ENCODE data around the gene KPNA4. TPM values are rescaled to one million over a fixed set of nuclear protein-coding genes. Genes with fewer than 3 reads are reported as not detected.
A peak's percentile ranks its signal among the peaks of the same experiment; 100 is the strongest.

The KPNA4 gene
- 10 to 100 TPM; 44.0 to 49.4 TPM for total RNA-seq
- 23.4 TPM for polyA plus RNA-seq (2013, experiment 1 of 2)
- 25.7 TPM for polyA plus RNA-seq (2013, experiment 2 of 2)
- 98.3 to 481 (median 156) reads per million in 172 experiments for total RNA-seq

GRCh38 chr3:160565442-160566403, at the start of gene KPNA4:
TSS of gene KPNA4 (minus strand) at chr3:160565571. CDS start at chr3:160565282, 289 bp downstream.
- Histone ChIP-seq H3K27ac (ENCODE audit: low read depth in 1 of 2, low read length in 2 of 2) (peak within 1 kb of the TSS; percentile 85 to 88), H3K9me3 (ENCODE audit: control insufficient read depth in 1 of 2, insufficient read depth in 1 of 2, low read length in 2 of 2) (peaks cover 6 to 16% of the 10 kb centered on the region in 2 experiments), H3K4me1 (ENCODE audit: insufficient read depth, low read length) (peaks cover 22% of the 10 kb centered on the region), H3K27me3 (ENCODE audit: control insufficient read depth in 1 of 2, insufficient read depth in 2 of 2, low read length in 2 of 2) (no peaks in the 10 kb centered on the region), H3K4me3 (ENCODE audit: low read length) (peak within 1 kb of the TSS; percentile 64), H3K36me3 (ENCODE audit: insufficient read depth, low read length) (no peaks in the 10 kb centered on the region)
- intact Hi-C loops (cut with DNase I, micrococcal nuclease): loop anchor here (2.0 to 10.0 kb wide), 9 partner anchors 115 to 1921 kb away; partner anchors contain the start of genes GFM1 (in 1 of the 2), LXN (in 1 of the 2), NMD3 (in 1 of the 2) and PPM1L (in 1 of the 2)
- peak; percentile 88 for ATAC-seq (ENCODE audit: poor library complexity)
- H3K4me3 Mint-ChIP-seq: peak within 1 kb of the TSS; percentile 99
- POLR2A ChIA-PET: interaction anchor here (0.6 to 3.0 kb wide), 7 partner anchors 9 to 655 kb away, joined by 4 to 21 read pairs (median 5); partner anchors contain the start of genes IFT80, NMD3, PPM1L and SMC4
- CTCF ChIA-PET: no interaction called here
- H3K27me3 Mint-ChIP-seq: no peaks in the 10 kb centered on the region
- TF ChIP-seq CTCF (IDR thresholded peaks at IDR 0.05): no peak
- peak within 1 kb of the TSS; percentile 96 for H3K27ac Mint-ChIP-seq
- peaks cover 59% of the 10 kb centered on the region for H3K4me1 Mint-ChIP-seq (ENCODE audit: low read depth)
- DNase-seq: peak; percentile 93 to 99 (median 96)
- no peaks in the 10 kb centered on the region for H3K9me3 Mint-ChIP-seq
- peaks cover 44% of the 10 kb centered on the region for H3K36me3 Mint-ChIP-seq (ENCODE audit: low read depth)

DNA sequence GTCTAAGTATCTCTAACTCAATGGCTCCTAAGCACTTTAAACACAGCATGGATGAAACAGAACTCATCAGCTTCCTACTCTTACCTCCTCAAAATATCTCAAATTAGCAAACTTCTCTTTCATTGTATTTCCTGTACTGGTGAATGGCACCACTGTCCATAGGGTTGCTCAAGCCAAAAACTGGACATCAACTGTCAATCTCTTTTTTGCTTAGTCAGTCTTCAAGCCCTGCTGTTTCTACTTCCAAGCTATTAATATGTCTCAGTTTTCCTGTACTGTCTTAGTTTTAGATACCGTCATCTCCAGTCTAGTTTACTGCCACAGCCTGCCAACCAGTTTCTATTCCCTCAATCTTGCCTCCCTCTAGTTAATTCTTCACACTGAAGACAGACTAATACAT, 48.3 kb upstream of the KPNA4 start:
- ChIA-PET POLR2A (no interaction called here), CTCF (interaction anchor here (0.7 kb wide), 1 partner anchor 13 kb away, joined by 3 read pairs; no protein-coding TSS in a partner anchor)
- TF ChIP-seq CTCF (IDR thresholded peaks at IDR 0.05): no peak
- H3K36me3 Mint-ChIP-seq (ENCODE audit: low read depth): no peaks in the 10 kb centered on the region
- H3K36me3 ChIP-seq (ENCODE audit: insufficient read depth, low read length): no peaks in the 10 kb centered on the region
- no peak overlapping the region for H3K27ac Mint-ChIP-seq
- no peaks in the 10 kb centered on the region for H3K4me1 ChIP-seq (ENCODE audit: insufficient read depth, low read length)
- ATAC-seq (ENCODE audit: poor library complexity) (no peak), DNase-seq (no peak)
- no peaks in the 10 kb centered on the region for H3K9me3 ChIP-seq (ENCODE audit: control insufficient read depth in 1 of 2, insufficient read depth in 1 of 2, low read length in 2 of 2)
- H3K27me3 Mint-ChIP-seq: peaks cover 33% of the 10 kb centered on the region
- no peak overlapping the region for H3K4me3 Mint-ChIP-seq
- no peak overlapping the region for H3K4me3 ChIP-seq (ENCODE audit: low read length)
- intact Hi-C loops (cut with DNase I, micrococcal nuclease): no loop called here
- no peak overlapping the region for H3K27ac ChIP-seq (ENCODE audit: low read depth in 1 of 2, low read length in 2 of 2)
- H3K9me3 Mint-ChIP-seq: no peaks in the 10 kb centered on the region
- H3K4me1 Mint-ChIP-seq (ENCODE audit: low read depth): no peaks in the 10 kb centered on the region
- H3K27me3 ChIP-seq (ENCODE audit: control insufficient read depth in 1 of 2, insufficient read depth in 2 of 2, low read length in 2 of 2): peaks cover 3 to 6% of the 10 kb centered on the region in 2 experiments

DNA sequence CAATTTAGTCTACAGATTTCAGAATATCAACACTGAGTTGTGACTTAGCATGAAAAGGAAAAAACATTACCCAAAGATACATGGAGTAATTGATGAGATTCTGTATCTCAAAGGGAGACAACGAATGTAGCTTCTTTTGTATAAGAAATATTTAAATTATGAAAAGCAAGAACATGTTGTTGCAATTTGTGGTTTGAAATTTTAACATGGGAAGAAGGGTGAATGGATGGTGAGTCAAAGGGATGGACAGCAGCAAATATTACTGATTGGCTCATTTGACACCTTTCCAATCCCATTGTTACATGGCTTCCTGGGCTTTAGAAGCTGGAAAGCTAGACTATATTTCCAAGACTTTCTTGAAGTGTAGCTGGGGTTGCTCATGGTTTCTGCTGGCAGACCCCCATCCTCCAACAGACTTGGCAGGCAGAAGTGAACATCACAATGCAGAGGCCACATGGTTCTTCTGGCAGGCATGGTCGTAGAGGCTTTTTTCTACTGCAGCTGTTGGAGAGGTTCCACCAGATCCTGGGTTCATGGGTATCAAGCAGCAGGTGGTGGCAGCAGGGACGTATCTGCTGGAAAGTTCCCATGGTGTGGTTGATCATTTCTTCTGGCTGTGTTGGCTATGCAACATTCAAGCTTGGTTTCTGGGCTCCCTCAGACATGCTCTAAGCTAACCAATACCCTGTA, 47.2 kb upstream of the KPNA4 start:
- no peaks in the 10 kb centered on the region for H3K36me3 ChIP-seq (ENCODE audit: insufficient read depth, low read length)
- no peak overlapping the region for H3K4me3 ChIP-seq (ENCODE audit: low read length)
- no peaks in the 10 kb centered on the region for H3K4me1 ChIP-seq (ENCODE audit: insufficient read depth, low read length)
- ChIA-PET POLR2A (no interaction called here), CTCF (no interaction called here)
- Mint-ChIP-seq H3K27ac (no peak overlapping the region), H3K4me1 (ENCODE audit: low read depth) (no peaks in the 10 kb centered on the region), H3K27me3 (peaks cover 26% of the 10 kb centered on the region), H3K4me3 (no peak overlapping the region), H3K9me3 (no peaks in the 10 kb centered on the region), H3K36me3 (ENCODE audit: low read depth) (no peaks in the 10 kb centered on the region)
- H3K27ac ChIP-seq (ENCODE audit: low read depth in 1 of 2, low read length in 2 of 2): no peak overlapping the region
- H3K9me3 ChIP-seq (ENCODE audit: control insufficient read depth in 1 of 2, insufficient read depth in 1 of 2, low read length in 2 of 2): no peaks in the 10 kb centered on the region
- no peak for TF ChIP-seq CTCF (IDR thresholded peaks at IDR 0.05)
- ATAC-seq (ENCODE audit: poor library complexity) (no peak), DNase-seq (no peak)
- peaks cover 0 to 3% of the 10 kb centered on the region in 2 experiments for H3K27me3 ChIP-seq (ENCODE audit: control insufficient read depth in 1 of 2, insufficient read depth in 2 of 2, low read length in 2 of 2)
- intact Hi-C loops (cut with DNase I, micrococcal nuclease): no loop called here

All from CD4-positive, alpha-beta T cell (primary cell).